H9 (cell line): Measurements from ENCODE around the gene SLC7A6. TPM values are rescaled to one million over a fixed set of nuclear protein-coding genes. Genes with fewer than 3 reads are reported as not detected.

Source experiments
- DNase-seq: peaks from one replicate; pipeline ENCODE4 v3.0.0-alpha.2; 2017
- H2AFZ ChIP-seq: one replicate; pipeline ENCODE4 v1.6.1; 2013; ENCODE audit warnings: mild to moderate bottlenecking, low read length, control low read depth, moderate library complexity
- H2AK5ac ChIP-seq: 2 replicates; pipeline ENCODE4 v1.6.1; 2013; ENCODE audit warnings: low read length, control low read depth, mixed read lengths; ENCODE audit not compliant: insufficient read length
- H2BK120ac ChIP-seq: one replicate; pipeline ENCODE4 v1.6.1; 2013; ENCODE audit warnings: low read depth, mild to moderate bottlenecking, low read length, control low read depth, inconsistent platforms; ENCODE audit not compliant: poor library complexity, severe bottlenecking
- H2BK12ac ChIP-seq: 2 replicates; pipeline ENCODE4 v1.6.1; 2013; ENCODE audit warnings: low read length, control low read depth, mixed read lengths, low read depth; ENCODE audit not compliant: insufficient read length
- H2BK15ac ChIP-seq: 2 replicates; pipeline ENCODE4 v1.6.1; 2013; ENCODE audit warnings: low read depth, low read length, control low read depth
- H2BK20ac ChIP-seq: one replicate; pipeline ENCODE4 v1.6.1; 2013; ENCODE audit warnings: low read depth, mild to moderate bottlenecking, low read length, control low read depth, inconsistent platforms; ENCODE audit not compliant: poor library complexity, severe bottlenecking
- H2BK5ac ChIP-seq: 2 replicates; pipeline ENCODE4 v1.6.1; 2013; ENCODE audit warnings: low read length, control low read depth, mixed read lengths; ENCODE audit not compliant: insufficient read length
- H3K14ac ChIP-seq: 2 replicates; pipeline ENCODE4 v1.6.1; 2013; ENCODE audit warnings: low read length, control low read depth; ENCODE audit not compliant: insufficient read depth
- H3K18ac ChIP-seq: 2 replicates; pipeline ENCODE4 v1.6.1; 2013; ENCODE audit warnings: low read depth, mild to moderate bottlenecking, mixed read lengths, low read length, control low read depth; ENCODE audit not compliant: insufficient read length
- H3K23ac ChIP-seq: 2 replicates; pipeline ENCODE4 v1.6.1; 2013; ENCODE audit warnings: low read length, control low read depth, mixed read lengths, low read depth; ENCODE audit not compliant: insufficient read length
- H3K23me2 ChIP-seq: 2 replicates; pipeline ENCODE4 v1.6.1; 2013; ENCODE audit warnings: low read depth, mild to moderate bottlenecking, mixed read lengths, low read length, control low read depth; ENCODE audit not compliant: insufficient read length, poor library complexity, severe bottlenecking
- H3K27ac ChIP-seq: 2 replicates; pipeline ENCODE4 v1.5.1; 2013; ENCODE audit warnings: low read length, control low read depth, mixed read lengths, low read depth; ENCODE audit not compliant: insufficient read length
- H3K27me3 ChIP-seq: 2 replicates; pipeline ENCODE4 v1.6.1; 2013; ENCODE audit warnings: low read length, control low read depth, inconsistent platforms; ENCODE audit not compliant: insufficient read depth
- H3K4ac ChIP-seq: 2 replicates; pipeline ENCODE4 v1.6.1; 2013; ENCODE audit warnings: low read depth, mild to moderate bottlenecking, control low read depth, inconsistent platforms, low read length, moderate library complexity
- H3K4me1 ChIP-seq: 2 replicates; pipeline ENCODE4 v1.6.1; 2013; ENCODE audit warnings: low read length, control low read depth, inconsistent platforms; ENCODE audit not compliant: insufficient read depth
- H3K4me2 ChIP-seq: 2 replicates; pipeline ENCODE4 v1.6.1; 2013; ENCODE audit warnings: low read length, control low read depth, mixed read lengths; ENCODE audit not compliant: insufficient read length, insufficient read depth
- H3K56ac ChIP-seq: 2 replicates; pipeline ENCODE4 v1.6.1; 2013; ENCODE audit warnings: low read depth, mild to moderate bottlenecking, mixed read lengths, low read length, control low read depth; ENCODE audit not compliant: insufficient read length
- H3K79me1 ChIP-seq: 2 replicates; pipeline ENCODE4 v1.6.1; 2013; ENCODE audit warnings: low read depth, mild to moderate bottlenecking, moderate library complexity, low read length, control low read depth, inconsistent platforms; ENCODE audit not compliant: insufficient read depth, poor library complexity, severe bottlenecking
- H3K79me2 ChIP-seq: 2 replicates; pipeline ENCODE4 v1.6.1; 2013; ENCODE audit warnings: low read length, control low read depth, inconsistent platforms; ENCODE audit not compliant: insufficient read depth
- H3K9ac ChIP-seq: 2 replicates; pipeline ENCODE4 v1.6.1; 2013; ENCODE audit warnings: low read length, control low read depth, mixed read lengths; ENCODE audit not compliant: insufficient read length; ENCODE audit errors: extremely low read depth
- H3K9me3 ChIP-seq: one replicate; pipeline ENCODE4 v1.6.1; 2013; ENCODE audit warnings: low read depth, low read length, inconsistent platforms; ENCODE audit not compliant: control insufficient read depth
- H3T11ph ChIP-seq: one replicate; pipeline ENCODE4 v1.6.1; 2013; ENCODE audit warnings: mild to moderate bottlenecking, low read length, control low read depth, inconsistent platforms
- H4K20me1 ChIP-seq: one replicate; pipeline ENCODE4 v1.6.1; 2013; ENCODE audit not compliant: control insufficient read depth, insufficient read length, insufficient read depth
- H4K5ac ChIP-seq: 2 replicates; pipeline ENCODE4 v1.6.1; 2013; ENCODE audit warnings: low read depth, mild to moderate bottlenecking, mixed read lengths, low read length, control low read depth; ENCODE audit not compliant: insufficient read length
- H4K8ac ChIP-seq: replicated peaks from 2 replicates; pipeline ENCODE4 v1.6.1; 2013; ENCODE audit warnings: low read length, control low read depth, mixed read lengths, low read depth; ENCODE audit not compliant: insufficient read length
- H4K91ac ChIP-seq: 2 replicates; pipeline ENCODE4 v1.6.1; 2013; ENCODE audit warnings: low read depth, mild to moderate bottlenecking, moderate library complexity, mixed read lengths, low read length, control low read depth; ENCODE audit not compliant: insufficient read length
- H3K27ac Mint-ChIP-seq, 3 experiments: 2 replicates in 2 of 3; 3 replicates in 1 of 3; pipeline ENCODE4 v1.8.0; 2020 to 2021; ENCODE audit warnings: mixed read lengths in 3 of 3, mild to moderate bottlenecking in 1 of 3, moderate library complexity in 1 of 3
- H3K27me3 Mint-ChIP-seq: 2 replicates; pipeline ENCODE4 v1.8.0; 2021; ENCODE audit warnings: low read depth, mild to moderate bottlenecking, moderate library complexity, mixed read lengths
- H3K36me3 Mint-ChIP-seq, 3 experiments: 2 replicates in 2 of 3; 3 replicates in 1 of 3; pipeline ENCODE4 v1.8.0; 2020 to 2021; ENCODE audit warnings: low read depth in 3 of 3, mixed read lengths in 3 of 3; ENCODE audit not compliant: insufficient read depth in 1 of 3
- H3K4me1 Mint-ChIP-seq, 2 experiments: 2 replicates each; pipeline ENCODE4 v1.8.0; 2020; ENCODE audit warnings: mixed read lengths in 2 of 2
- H3K4me3 Mint-ChIP-seq, 2 experiments: 2 replicates in 1 of 2; 3 replicates in 1 of 2; pipeline ENCODE4 v1.8.0; 2020 to 2021; ENCODE audit warnings: mild to moderate bottlenecking in 2 of 2, mixed read lengths in 2 of 2, moderate library complexity in 1 of 2
- H3K9me3 Mint-ChIP-seq, 2 experiments: 2 replicates in 1 of 2; 3 replicates in 1 of 2; pipeline ENCODE4 v1.8.0; 2020; ENCODE audit warnings: mild to moderate bottlenecking in 2 of 2, mixed read lengths in 2 of 2, moderate library complexity in 1 of 2
- CTCF ChIP-seq: fragments of 200-600 bp; sonication (generic); conservative IDR thresholded peaks from 3 replicates; pipeline ENCODE4 v1.8.0; 2021; ENCODE audit warnings: antibody characterized with exemption, mild to moderate bottlenecking
- WGBS: extraction: QIAGEN DNeasy Blood & Tissue Kit; methylation state at CpG from one replicate; pipeline ENCODE4 v1.1.7; 2013; ENCODE audit warnings: missing lambda C conversion rate, low lambda C conversion rate, mixed read lengths; ENCODE audit not compliant: insufficient read length; ENCODE audit errors: extremely low coverage; 5-methylcytosine and 5-hydroxymethylcytosine counted together
- total RNA-seq: library from RNA; stranded (reverse); gene quantifications from 2 replicates; pipeline ENCODE4 v1.2.1, GENCODE V29; 2021

Gene SLC7A6
- total RNA-seq, 1 experiment from 2014 or later = 21.1 TPM

GRCh38 chr16:68223072-68223471 lies 41.3 kb upstream of the SLC7A6 start:
- no peak for TF ChIP-seq CTCF
- H3K56ac ChIP-seq = no peak overlapping the region
- no peak overlapping the region for H3K4me2 ChIP-seq
- no peaks in the 10 kb centered on the region for H3K27me3 ChIP-seq
- no peak overlapping the region for H4K91ac ChIP-seq
- no peaks in the 10 kb centered on the region for H3K79me1 ChIP-seq
- H3K27ac ChIP-seq = no peak overlapping the region
- no peak overlapping the region for H3K9ac ChIP-seq
- H3K36me3 Mint-ChIP-seq = peaks cover 0 to 1% (median 0%) of the 10 kb centered on the region in 3 experiments; a peak in 2 of 7 replicates
- no peak overlapping the region for H2BK120ac ChIP-seq
- no peak overlapping the region for H3K27ac Mint-ChIP-seq
- no peak overlapping the region for H2BK12ac ChIP-seq
- no peak overlapping the region for H2AK5ac ChIP-seq
- no peak overlapping the region for H2BK20ac ChIP-seq
- H3K4me1 ChIP-seq = peaks cover 2% of the 10 kb centered on the region; the same call in 1 of the 2 replicates
- H3K4me3 Mint-ChIP-seq = no peak overlapping the region
- H4K5ac ChIP-seq = no peak overlapping the region
- H3K4ac ChIP-seq = no peak overlapping the region
- H3K9me3 ChIP-seq = no peaks in the 10 kb centered on the region
- H3K79me2 ChIP-seq = no peaks in the 10 kb centered on the region
- H2BK15ac ChIP-seq = no peak overlapping the region
- H3K9me3 Mint-ChIP-seq = no peaks in the 10 kb centered on the region
- H3K23ac ChIP-seq = no peak overlapping the region
- H3K27me3 Mint-ChIP-seq = no peaks in the 10 kb centered on the region
- no peak overlapping the region for H2AFZ ChIP-seq
- WGBS = no CpG with 5 or more reads among the region's 1 CpG
- H3K4me1 Mint-ChIP-seq = peaks cover 6 to 9% of the 10 kb centered on the region in 2 experiments
- H3K23me2 ChIP-seq = no peaks in the 10 kb centered on the region
- H4K8ac ChIP-seq = no peak overlapping the region
- no peaks in the 10 kb centered on the region for H4K20me1 ChIP-seq
- H3K14ac ChIP-seq = no peak overlapping the region
- H3K18ac ChIP-seq = no peak overlapping the region
- no peak overlapping the region for H2BK5ac ChIP-seq
- no peak for DNase-seq
- no peak overlapping the region for H3T11ph ChIP-seq
